ENCODE data around the gene RAB44. TPM values are rescaled to one million over a fixed set of nuclear protein-coding genes. Genes with fewer than 3 reads are reported as not detected.

The RAB44 gene
- total and polyA plus RNA-seq, 2 of the 4 experiments (the other 2 are of a cell fraction), result 0.03 TPM; not detected in 1

- Histone ChIP-seq H4K8ac (ENCODE audit: low read depth in 2 of 2, low read length in 2 of 2) (no peak overlapping the region), H3K4ac (ENCODE audit: low read depth, low read length) (no peak overlapping the region), H2BK5ac (ENCODE audit: low read depth, low read length, poor library complexity, severe bottlenecking) (no peak overlapping the region), H3K27ac (ENCODE audit: insufficient read depth, low read length) (no peak overlapping the region), H3K79me1 (ENCODE audit: low read depth in 1 of 2, low read length in 2 of 2) (no peaks in the 10 kb centered on the region), H3K4me2 (ENCODE audit: low read depth, low read length) (no peak overlapping the region), H3K18ac (ENCODE audit: low read depth, low read length) (no peak overlapping the region), H3K9ac (ENCODE audit: low read depth, low read length) (no peak overlapping the region), H3K9me1 (ENCODE audit: insufficient read depth, low read length) (peaks cover 6% of the 10 kb centered on the region), H3K23ac (ENCODE audit: low read depth, low read length) (no peak overlapping the region), H3K56ac (ENCODE audit: extremely low read depth, insufficient read depth, low read length) (no peak overlapping the region), H2BK20ac (ENCODE audit: low read depth, low read length) (no peak overlapping the region), H2AK5ac (ENCODE audit: low read depth, low read length) (no peak overlapping the region), H2BK15ac (ENCODE audit: low read depth, low read length) (no peak overlapping the region), H2AFZ (replicated peaks; ENCODE audit: low read length, poor library complexity) (no peak overlapping the region), H3K9me3 (ENCODE audit: control insufficient read depth, insufficient read depth, low read length) (no peaks in the 10 kb centered on the region), H4K91ac (ENCODE audit: insufficient read depth, low read depth, low read length) (no peak overlapping the region), H3K14ac (replicated peaks; ENCODE audit: low read depth, low read length) (no peak overlapping the region), H4K20me1 (ENCODE audit: insufficient read depth, low read length) (no peaks in the 10 kb centered on the region), H3K4me3 (ENCODE audit: insufficient read depth, low read depth, low read length) (no peak overlapping the region), H2BK120ac (ENCODE audit: low read depth, low read length) (no peak overlapping the region), H3K27me3 (ENCODE audit: control insufficient read depth, insufficient read depth, low read length) (peaks cover 44% of the 10 kb centered on the region), H3K36me3 (ENCODE audit: control insufficient read depth, insufficient read depth, low read length) (no peaks in the 10 kb centered on the region), H2AK9ac (replicated peaks; ENCODE audit: low read depth, low read length, poor library complexity) (no peak overlapping the region), H3K4me1 (ENCODE audit: control insufficient read depth, insufficient read depth, low read length) (no peaks in the 10 kb centered on the region), H4K5ac (ENCODE audit: low read depth, low read length) (no peak overlapping the region)
- WGBS, 2 experiments (ENCODE audit: extremely low coverage in 2 of 2, insufficient read length in 1 of 2), result 57% methylated on average over 2 of the region's 5 CpGs; no CpG with 5 or more reads in 1 of the 2 experiments
- in situ Hi-C loops (cut with MboI; ENCODE audit: low sequenced_read_pairs), result no loop called here
- DNase-seq (no peak), ATAC-seq (ENCODE audit: low read depth) (no peak)
- no peak for TF ChIP-seq POLR2A (IDR thresholded peaks at IDR 0.05; ENCODE audit: low read depth, low read length)
- no peak for TF ChIP-seq RFX5 (IDR thresholded peaks at IDR 0.05; ENCODE audit: low read depth, low read length)
- TF ChIP-seq CTCF (conservative IDR thresholded peaks at IDR 0.05; ENCODE audit: low read depth, low read length), result no peak
- TF ChIP-seq FOS (IDR thresholded peaks at IDR 0.05; ENCODE audit: low read depth, low read length), result no peak
- TF ChIP-seq MAFK (IDR thresholded peaks at IDR 0.05; ENCODE audit: low read depth, low read length), result no peak
- no peak for TF ChIP-seq USF2 (IDR thresholded peaks at IDR 0.05; ENCODE audit: low read depth, low read length)
- no peak for TF ChIP-seq SMC3 (IDR thresholded peaks at IDR 0.05; ENCODE audit: low read depth, low read length)
- no peak for TF ChIP-seq RCOR1 (IDR thresholded peaks at IDR 0.05; ENCODE audit: insufficient replicate concordance, low read length)
- TF ChIP-seq MAZ (IDR thresholded peaks at IDR 0.05; ENCODE audit: borderline replicate concordance, low read depth, low read length), result no peak
- ChIA-PET CTCF (no interaction called here), POLR2A (ENCODE audit: unreplicated experiment) (no interaction called here)
- intact Hi-C loops (cut with micrococcal nuclease), result no loop called here
- BruUV-seq (replicated peaks), result no TSS peak
- dilution Hi-C loops (cut with HindIII; ENCODE audit: low sequenced_read_pairs, unreplicated experiment), result no loop called here
These were observed 80.2 kb downstream of the RAB44 start for GRCh38 chr6:36777801-36778200.

All from IMR-90 (cell line).